Measurements from ENCODE around the gene ICAM3.

Gene ICAM3

GRCh38 chr19:10290357-10290875, 49.0 kb downstream of the ICAM3 start:
- no peak for FAIRE-seq

GRCh38 chr19:10289836-10290356, 49.5 kb downstream of the ICAM3 start, which contains the start of gene ICAM5:
ICAM5 (plus strand) TSS chr19:10289952; CDS start chr19:10290044, 92 bp downstream.
- FAIRE-seq: no peak

GRCh38 chr19:10289167-10289835, 50.1 kb downstream of the ICAM3 start:
- FAIRE-seq: peak; percentile 23

- FAIRE-seq: peak; percentile 87
Observed at GRCh38 chr19:10288662-10289166, 50.7 kb downstream of the ICAM3 start.

GRCh38 chr19:10286803-10287737, 52.4 kb downstream of the ICAM3 start, which contains the start of gene ICAM4:
ICAM4 (plus strand) TSS chr19:10286955; CDS start chr19:10287013, 58 bp downstream.
- peak; percentile 45 for FAIRE-seq

- FAIRE-seq: no peak
Observed at GRCh38 chr19:10285393-10285792, 54.0 kb downstream of the ICAM3 start.

GRCh38 chr19:10284960-10285278, 54.5 kb downstream of the ICAM3 start:
- no peak for FAIRE-seq

GRCh38 chr19:10284065-10284959, 55.1 kb downstream of the ICAM3 start:
- no peak for FAIRE-seq
